GM23248 (cell line): ENCODE results near the gene MTHFSD. TPM values are rescaled to one million over a fixed set of nuclear protein-coding genes. Genes with fewer than 3 reads are reported as not detected.

Experiments used
- DNase-seq: peaks from one replicate; pipeline ENCODE4 v3.0.0-alpha.2; 2015
- H2AFZ ChIP-seq: fragments of 200-600 bp; sonication (generic); 2 replicates; pipeline ENCODE4 v1.6.1; 2016; ENCODE audit warnings: antibody characterized with exemption
- H3F3A ChIP-seq: fragments of 200-600 bp; sonication (generic); 2 replicates; pipeline ENCODE4 v1.6.1; 2016; ENCODE audit warnings: mild to moderate bottlenecking, antibody characterized with exemption, mixed run types; ENCODE audit not compliant: insufficient read depth
- H3K27ac ChIP-seq: fragments of 200-600 bp; sonication (generic); 2 replicates; pipeline ENCODE4 v1.5.1; 2016; ENCODE audit warnings: mild to moderate bottlenecking
- H3K27me3 ChIP-seq: fragments of 200-600 bp; sonication (generic); replicated peaks from 2 replicates; pipeline ENCODE4 v1.6.1; 2016; ENCODE audit warnings: mild to moderate bottlenecking; ENCODE audit not compliant: insufficient read depth
- H3K36me3 ChIP-seq: fragments of 200-600 bp; sonication (generic); 2 replicates; pipeline ENCODE4 v1.6.1; 2016; ENCODE audit warnings: low read depth, mild to moderate bottlenecking
- H3K4me1 ChIP-seq: fragments of 200-600 bp; sonication (generic); 2 replicates; pipeline ENCODE4 v1.6.1; 2016; ENCODE audit warnings: mild to moderate bottlenecking; ENCODE audit not compliant: insufficient read depth
- H3K4me2 ChIP-seq: fragments of 200-600 bp; sonication (generic); one replicate; pipeline ENCODE4 v1.6.1; 2016; ENCODE audit warnings: mild to moderate bottlenecking; ENCODE audit not compliant: unreplicated experiment
- H3K4me3 ChIP-seq: fragments of 200-600 bp; sonication (generic); 2 replicates; pipeline ENCODE4 v1.5.1; 2016; ENCODE audit warnings: mild to moderate bottlenecking
- H3K79me2 ChIP-seq: fragments of 200-600 bp; sonication (generic); 2 replicates; pipeline ENCODE4 v1.6.1; 2016; ENCODE audit warnings: mild to moderate bottlenecking; ENCODE audit not compliant: insufficient read depth
- H3K9ac ChIP-seq: fragments of 200-600 bp; sonication (generic); 2 replicates; pipeline ENCODE4 v1.6.1; 2016; ENCODE audit warnings: mild to moderate bottlenecking
- H3K9me2 ChIP-seq: fragments of 200-600 bp; sonication (generic); 2 replicates; pipeline ENCODE4 v1.6.1; 2016; ENCODE audit warnings: mixed run types, mild to moderate bottlenecking, moderate library complexity; ENCODE audit not compliant: insufficient read depth
- H3K9me3 ChIP-seq: fragments of 200-600 bp; sonication (generic); one replicate; pipeline ENCODE4 v1.6.1; 2017; ENCODE audit warnings: low read depth
- H4K20me1 ChIP-seq: fragments of 200-600 bp; sonication (generic); 2 replicates; pipeline ENCODE4 v1.6.0; 2016; ENCODE audit not compliant: insufficient read depth
- EZH2 ChIP-seq: fragments of 200-600 bp; sonication (generic); IDR thresholded peaks from 2 replicates; pipeline ENCODE4 v1.6.1; 2018; ENCODE audit warnings: antibody characterized with exemption, mild to moderate bottlenecking; ENCODE audit not compliant: insufficient read depth, poor library complexity, severe bottlenecking
- EZH2phosphoT487 ChIP-seq: fragments of 200-600 bp; sonication (generic); IDR thresholded peaks from 2 replicates; pipeline ENCODE4 v1.6.1; 2018; ENCODE audit warnings: antibody characterized with exemption, moderate library complexity, mild to moderate bottlenecking, low read depth; ENCODE audit not compliant: insufficient read depth
- WGBS, 2 experiments: methylation state at CpG; one replicate each; pipeline ENCODE4 v1.1.6; 2015 to 2017; ENCODE audit warnings: low lambda C conversion rate in 2 of 2, low coverage in 1 of 2; ENCODE audit errors: missing lambda C conversion rate in 2 of 2; 5-methylcytosine and 5-hydroxymethylcytosine counted together
- in situ Hi-C: fragments of 300-500 bp; cut with MboI; formaldehyde crosslinking; loops from 2 replicates; pipeline ENCODE4 v1.15.0; 2020
- polyA plus RNA-seq: library from polyadenylated mRNA; unstranded; fragments of >200 nt; fragmentation: Nextera tagmentation; extraction: Ambion mirVana; gene quantifications from 2 replicates; pipeline ENCODE4 v1.2.1, GENCODE V29; 2016
- total RNA-seq: library from RNA; depleted of rRNA; stranded (reverse); fragments of >200 nt; shearing (Covaris generic); gene quantifications from 2 replicates; pipeline ENCODE4 v1.2.3, GENCODE V29; 2014

MTHFSD gene
- total and polyA plus RNA-seq, 2 experiments from 2014 or later, result 12.9 to 14.0 TPM

GRCh38 chr16:86557587-86557986 lies 2.6 kb upstream of the MTHFSD start:
- Histone ChIP-seq H3K9me2 (no peaks in the 10 kb centered on the region), H2AFZ (no peak overlapping the region), H3K9ac (no peak overlapping the region), H3K4me2 (no peak overlapping the region), H3K27me3 (0 out of 2 replicates have a peak, but pooled peaks cover 8% of the 10 kb centered on the region), H3K4me1 (peaks cover 10% of the 10 kb centered on the region), H3K36me3 (no peaks in the 10 kb centered on the region), H3K9me3 (no peaks in the 10 kb centered on the region), H4K20me1 (no peaks in the 10 kb centered on the region), H3K79me2 (peaks cover 16% of the 10 kb centered on the region), H3K27ac (no peak overlapping the region), H3K4me3 (no peak overlapping the region), H3F3A (peaks cover 5% of the 10 kb centered on the region; the same call in 1 of the 2 replicates)
- no peak for DNase-seq
- WGBS, 2 experiments, result 68 to 75% methylated on average over 4 of the region's 4 CpGs
- TF ChIP-seq EZH2 (no peak), EZH2phosphoT487 (no peak)
- in situ Hi-C loops, result no loop called here

- H3K4me3 ChIP-seq, result no peak overlapping the region
- no peaks in the 10 kb centered on the region for H3K9me2 ChIP-seq
- 0 out of 2 replicates have a peak, but pooled peaks cover 8% of the 10 kb centered on the region for H3K27me3 ChIP-seq
- no peak overlapping the region for H3K9ac ChIP-seq
- no peaks in the 10 kb centered on the region for H3K36me3 ChIP-seq
- TF ChIP-seq EZH2phosphoT487 (no peak), EZH2 (no peak)
- H3K4me1 ChIP-seq, result peaks cover 10% of the 10 kb centered on the region
- H4K20me1 ChIP-seq, result no peaks in the 10 kb centered on the region
- peaks cover 16% of the 10 kb centered on the region for H3K79me2 ChIP-seq
- no peak for DNase-seq
- peaks cover 5% of the 10 kb centered on the region; the same call in 1 of the 2 replicates for H3F3A ChIP-seq
- H3K4me2 ChIP-seq, result no peak overlapping the region
- in situ Hi-C loops, result no loop called here
- H2AFZ ChIP-seq, result peak overlapping the region; percentile 95
- 86% methylated on average over 5 of the region's 5 CpGs for WGBS, 2 experiments
- H3K9me3 ChIP-seq, result no peaks in the 10 kb centered on the region
- H3K27ac ChIP-seq, result no peak overlapping the region
These were observed 1.5 kb upstream of the MTHFSD start for GRCh38 chr16:86556576-86556975.

GRCh38 chr16:86555704-86556075 lies 655 bp upstream of the MTHFSD start:
- H3K27me3 ChIP-seq, result 0 out of 2 replicates have a peak, but pooled peaks cover 8% of the 10 kb centered on the region
- H4K20me1 ChIP-seq, result no peaks in the 10 kb centered on the region
- H3K36me3 ChIP-seq, result no peaks in the 10 kb centered on the region
- TF ChIP-seq EZH2 (no peak), EZH2phosphoT487 (no peak)
- DNase-seq, result peak; percentile 49
- peak overlapping the region; percentile 95 for H2AFZ ChIP-seq
- H3F3A ChIP-seq, result peaks cover 5% of the 10 kb centered on the region; the same call in 1 of the 2 replicates
- in situ Hi-C loops, result no loop called here
- no peaks in the 10 kb centered on the region for H3K9me2 ChIP-seq
- H3K4me2 ChIP-seq, result peak overlapping the region; percentile 92
- H3K79me2 ChIP-seq, result peaks cover 16% of the 10 kb centered on the region
- H3K27ac ChIP-seq, result peak overlapping the region; percentile 55; the same call in 1 of the 2 replicates
- H3K9ac ChIP-seq, result peak overlapping the region; percentile 95
- 10 to 11% methylated on average over 17 of the region's 17 CpGs for WGBS, 2 experiments
- H3K4me1 ChIP-seq, result peaks cover 10% of the 10 kb centered on the region
- peak overlapping the region; percentile 90 for H3K4me3 ChIP-seq
- H3K9me3 ChIP-seq, result no peaks in the 10 kb centered on the region

GRCh38 chr16:86554599-86554916 lies 477 bp downstream of the MTHFSD start:
- Histone ChIP-seq H3K9ac (peak overlapping the region; percentile 95), H3K4me3 (peak overlapping the region; percentile 90), H3K4me2 (peak overlapping the region; percentile 92), H2AFZ (peak overlapping the region; percentile 95), H3K79me2 (peaks cover 16% of the 10 kb centered on the region), H3K27ac (peak overlapping the region; percentile 55), H3K9me2 (no peaks in the 10 kb centered on the region), H3F3A (peaks cover 5% of the 10 kb centered on the region; the same call in 1 of the 2 replicates), H4K20me1 (no peaks in the 10 kb centered on the region), H3K27me3 (0 out of 2 replicates have a peak, but pooled peaks cover 8% of the 10 kb centered on the region), H3K9me3 (no peaks in the 10 kb centered on the region), H3K4me1 (peaks cover 10% of the 10 kb centered on the region), H3K36me3 (no peaks in the 10 kb centered on the region)
- in situ Hi-C loops, result no loop called here
- no peak for TF ChIP-seq EZH2phosphoT487
- no peak for TF ChIP-seq EZH2
- 3 to 7% methylated on average over 10 of the region's 10 CpGs for WGBS, 2 experiments
- DNase-seq, result no peak

DNA sequence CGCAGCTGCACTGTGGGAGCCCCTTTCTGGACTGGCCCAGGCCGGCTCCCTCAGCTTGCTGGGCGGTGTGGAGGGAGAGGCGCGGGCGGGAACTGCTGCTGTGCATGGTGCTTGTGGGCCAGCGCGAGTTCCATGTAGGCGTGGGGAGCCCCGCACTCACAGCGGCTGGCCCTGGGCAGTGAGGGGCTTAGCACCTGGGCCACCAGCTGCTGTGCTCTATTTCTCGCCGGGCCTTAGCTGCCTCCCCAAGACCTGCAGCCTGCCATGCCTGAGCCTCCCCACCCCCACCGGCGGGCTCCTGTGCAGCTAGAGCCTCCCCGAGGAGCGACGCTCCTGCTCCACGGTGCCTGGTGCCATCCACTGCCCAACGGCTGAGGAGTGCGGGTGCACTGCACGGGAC lies 1.7 kb downstream of the MTHFSD start:
- in situ Hi-C loops, result no loop called here
- no peaks in the 10 kb centered on the region for H4K20me1 ChIP-seq

More for the DNA sequence above, 1.7 kb downstream of the MTHFSD start:
- no peaks in the 10 kb centered on the region for H3K9me2 ChIP-seq
- no peak for TF ChIP-seq EZH2phosphoT487
- TF ChIP-seq EZH2, result no peak
- no peak for DNase-seq
- no peak overlapping the region for H2AFZ ChIP-seq
- H3K9ac ChIP-seq, result no peak overlapping the region
- peaks cover 5% of the 10 kb centered on the region; the same call in 1 of the 2 replicates for H3F3A ChIP-seq
- peaks cover 16% of the 10 kb centered on the region for H3K79me2 ChIP-seq
- no peak overlapping the region for H3K4me3 ChIP-seq
- H3K9me3 ChIP-seq, result no peaks in the 10 kb centered on the region
- 0 out of 2 replicates have a peak, but pooled peaks cover 7% of the 10 kb centered on the region for H3K27me3 ChIP-seq
- H3K4me1 ChIP-seq, result peaks cover 10% of the 10 kb centered on the region
- H3K36me3 ChIP-seq, result no peaks in the 10 kb centered on the region; the same call in 1 of the 2 replicates
- H3K27ac ChIP-seq, result no peak overlapping the region
- 97% methylated on average over 18 to 21 of the region's 22 CpGs for WGBS, 2 experiments
- H3K4me2 ChIP-seq, result no peak overlapping the region
